Head of caudate nucleus (tissue), 42 donors: ENCODE data around the gene PPP1R7.
A peak's percentile ranks its signal among the peaks of the same experiment; 100 is the strongest.
"Not testable (repeated sequence)": the region's sequence is repeated elsewhere in the genome, so short reads cannot be mapped to it uniquely, and the experiment has no call there.

ENCODE experiments used
- DNase-seq, 42 donors: peaks; one replicate each; pipeline versions ENCODE4 v3.0.0 to v3.0.0-alpha.2; 2020 to 2021; ENCODE audit warnings: mixed read lengths in 7 of 42
- intact Hi-C: fragments of 100-400 bp; cut with DNase I; formaldehyde crosslinking; loops from one replicate; pipeline ENCODE4 v1.15.0; 2022

The PPP1R7 gene, protein sequence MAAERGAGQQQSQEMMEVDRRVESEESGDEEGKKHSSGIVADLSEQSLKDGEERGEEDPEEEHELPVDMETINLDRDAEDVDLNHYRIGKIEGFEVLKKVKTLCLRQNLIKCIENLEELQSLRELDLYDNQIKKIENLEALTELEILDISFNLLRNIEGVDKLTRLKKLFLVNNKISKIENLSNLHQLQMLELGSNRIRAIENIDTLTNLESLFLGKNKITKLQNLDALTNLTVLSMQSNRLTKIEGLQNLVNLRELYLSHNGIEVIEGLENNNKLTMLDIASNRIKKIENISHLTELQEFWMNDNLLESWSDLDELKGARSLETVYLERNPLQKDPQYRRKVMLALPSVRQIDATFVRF

GRCh38 chr2:241149925-241150659 lies at the start of gene PPP1R7:
Gene PPP1R7 (plus strand): TSS chr2:241150467. CDS start chr2:241150496, 29 bp downstream.
- DNase-seq = peak; percentile 89 to 98 (median 95)
- intact Hi-C loops = no loop called here

GRCh38 chr2:241102239-241102803 lies 47.9 kb upstream of the PPP1R7 start, which contains the start of gene MTERF4:
Gene MTERF4 (minus strand): TSS chr2:241102287. CDS start chr2:241102273, 14 bp downstream.
- intact Hi-C loops = no loop called here
- peak; percentile 68 to 96 (median 90) for DNase-seq

DNA sequence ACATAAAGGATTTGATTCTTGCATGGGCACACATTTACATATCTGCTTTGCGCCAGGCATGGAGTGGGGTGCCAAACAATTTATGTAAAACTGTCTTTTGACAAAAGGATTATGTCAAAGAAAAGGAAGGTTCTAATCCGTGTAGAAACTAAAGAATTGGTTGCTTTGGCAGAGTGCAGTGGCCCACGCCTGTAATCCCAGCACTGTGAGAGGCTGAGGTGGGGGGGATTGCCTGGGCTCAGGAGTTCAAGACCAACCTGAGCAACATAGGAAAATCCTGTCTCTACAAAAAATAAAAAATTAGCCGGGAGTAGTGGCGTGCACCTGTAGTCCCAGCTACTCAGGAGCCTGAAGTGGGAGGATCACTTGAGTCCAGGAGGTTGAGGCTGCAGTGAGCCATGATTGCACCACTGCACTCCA lies 47.1 kb upstream of the PPP1R7 start:
- DNase-seq = peak in 1 of 42 donors; percentile 33
- intact Hi-C loops = no loop called here

DNA sequence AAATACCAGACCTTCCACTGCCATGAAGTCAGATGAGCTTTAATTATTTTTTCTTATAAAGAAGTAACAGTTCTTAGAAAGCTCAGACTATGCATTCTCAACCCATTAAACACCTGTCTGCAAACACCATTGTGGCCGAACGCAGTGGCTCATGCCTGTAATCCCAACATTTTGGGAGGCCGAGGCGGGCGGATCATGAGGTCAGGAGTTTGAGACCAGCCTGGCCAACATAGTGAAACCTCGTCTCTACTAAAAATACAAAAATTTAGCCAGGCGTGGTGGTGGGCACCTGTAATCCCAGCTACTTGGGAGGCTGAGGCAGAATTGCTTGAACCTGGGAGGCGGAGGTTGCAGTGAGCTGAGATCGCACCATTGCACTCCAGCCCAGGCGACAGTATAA lies 45.7 kb upstream of the PPP1R7 start:
- DNase-seq = peak in 1 of 42 donors; percentile 18
- intact Hi-C loops = not testable (repeated sequence)

DNA sequence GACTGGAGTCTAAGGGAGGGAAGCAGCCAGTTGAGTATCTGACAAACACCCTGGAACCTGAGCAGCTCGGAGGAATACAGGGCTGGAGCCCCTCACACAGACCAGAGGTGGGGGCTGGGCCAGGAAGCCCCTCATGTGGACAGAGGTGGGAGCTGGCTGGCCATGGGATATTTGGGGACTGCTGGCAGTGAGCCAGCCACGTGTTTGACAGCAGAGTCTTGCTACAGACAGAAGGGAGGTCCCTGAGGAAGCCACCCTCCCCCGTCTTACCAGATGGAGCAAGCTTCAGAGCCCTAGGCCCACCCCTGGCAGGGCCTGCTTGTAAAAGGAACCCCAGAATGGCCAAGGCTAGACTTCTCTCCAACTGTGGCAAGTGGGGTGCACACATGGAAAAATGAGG lies 44.6 kb upstream of the PPP1R7 start:
- intact Hi-C loops = no loop called here
- DNase-seq = no peak

GRCh38 chr2:241107031-241107783 lies 43.1 kb upstream of the PPP1R7 start:
- no peak for DNase-seq

DNA sequence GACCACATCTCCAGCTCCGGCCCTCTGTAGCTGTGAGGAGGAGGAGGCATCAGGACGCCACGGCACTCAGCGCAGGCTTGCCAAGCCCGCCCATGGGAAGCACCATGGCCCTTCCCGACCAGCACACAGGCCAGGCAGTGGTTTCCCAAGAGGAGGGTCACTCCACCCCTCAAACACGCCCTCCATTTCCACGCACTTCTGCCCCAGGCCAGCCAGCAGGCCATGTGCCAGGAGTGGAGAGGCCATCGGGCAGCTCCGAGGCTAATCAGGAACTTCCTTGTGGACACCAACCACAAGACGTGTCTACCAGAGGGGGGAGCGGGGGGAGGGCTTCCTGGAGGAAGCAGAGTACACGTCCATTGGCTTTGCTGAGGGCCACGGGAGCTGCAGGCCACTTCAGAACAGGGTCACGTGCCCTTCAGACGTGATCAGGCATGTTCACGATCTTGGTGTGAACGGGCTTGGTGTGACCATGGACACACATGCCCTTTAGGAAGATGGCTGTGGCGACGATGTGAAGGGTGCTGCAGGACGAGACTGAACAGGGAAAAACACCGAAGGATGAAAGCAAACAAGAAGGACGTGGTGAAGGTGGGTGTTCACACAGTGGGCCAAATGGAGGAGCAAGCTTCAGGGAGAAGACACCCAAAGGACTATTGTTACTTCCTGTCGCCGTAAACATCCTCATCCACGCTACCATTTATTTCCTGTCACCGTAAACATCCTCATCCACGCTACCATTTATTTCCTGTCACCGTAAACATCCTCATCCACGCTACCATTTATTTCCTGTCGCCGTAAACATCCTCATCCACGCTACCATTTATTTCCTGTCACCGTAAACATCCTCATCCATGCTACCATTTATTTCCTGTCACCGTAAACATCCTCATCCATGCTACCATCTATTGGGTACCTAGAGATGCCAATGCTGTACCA lies 41.7 kb upstream of the PPP1R7 start:
- intact Hi-C loops = no loop called here

More at GRCh38 chr2:241107031-241107783, 43.1 kb upstream of the PPP1R7 start:
- intact Hi-C loops = no loop called here

GRCh38 chr2:241109210-241110088 lies 40.8 kb upstream of the PPP1R7 start:
- intact Hi-C loops = no loop called here
- no peak for DNase-seq

More for the DNA sequence above, 41.7 kb upstream of the PPP1R7 start:
- DNase-seq = no peak

GRCh38 chr2:241110089-241110606 lies 40.1 kb upstream of the PPP1R7 start:
- intact Hi-C loops = no loop called here
- no peak for DNase-seq

GRCh38 chr2:241110607-241111439 lies 39.4 kb upstream of the PPP1R7 start:
- no peak for DNase-seq
- intact Hi-C loops = no loop called here

GRCh38 chr2:241111440-241111805 lies 38.8 kb upstream of the PPP1R7 start:
- DNase-seq = no peak
- intact Hi-C loops = no loop called here

DNA sequence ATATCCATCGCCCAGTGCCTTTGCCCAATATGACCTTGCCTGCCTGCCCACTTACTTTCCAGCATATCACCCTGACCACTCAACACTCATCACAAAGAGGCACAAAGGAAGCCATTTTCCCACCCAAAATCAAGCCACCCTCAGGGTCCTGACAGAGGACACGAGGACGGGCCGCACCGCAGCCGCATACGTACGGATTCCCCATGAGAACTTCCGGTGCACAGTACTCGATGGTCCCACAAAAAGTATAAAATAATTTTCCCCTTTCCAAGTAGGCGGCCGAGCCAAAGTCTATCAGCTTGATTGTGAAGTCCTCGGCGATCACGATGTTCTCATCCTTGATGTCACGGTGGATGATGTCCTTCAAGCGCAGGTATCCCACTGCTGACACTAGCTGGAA lies 38.2 kb upstream of the PPP1R7 start:
- intact Hi-C loops = no loop called here
- DNase-seq = no peak

DNA sequence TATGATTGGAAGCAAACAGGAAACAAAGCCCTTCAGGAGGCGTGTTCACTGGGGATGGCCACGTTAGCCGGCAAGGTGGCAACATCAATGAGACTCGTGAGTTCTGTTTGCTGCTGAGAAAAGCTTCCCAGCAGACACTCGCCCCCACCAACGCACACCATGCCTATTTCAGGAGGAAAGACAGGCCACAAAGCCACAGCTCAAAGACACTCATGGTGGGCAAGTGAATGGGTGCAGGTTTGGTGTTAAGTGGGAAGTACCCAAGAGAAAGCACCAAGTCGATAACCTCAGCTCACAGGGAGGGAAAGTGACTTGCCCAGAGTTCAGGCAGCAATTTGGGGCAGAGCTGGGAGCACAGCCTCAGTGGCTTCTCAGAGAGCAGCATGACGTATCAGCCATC lies 37.7 kb upstream of the PPP1R7 start:
- intact Hi-C loops = no loop called here
- DNase-seq = no peak

DNA sequence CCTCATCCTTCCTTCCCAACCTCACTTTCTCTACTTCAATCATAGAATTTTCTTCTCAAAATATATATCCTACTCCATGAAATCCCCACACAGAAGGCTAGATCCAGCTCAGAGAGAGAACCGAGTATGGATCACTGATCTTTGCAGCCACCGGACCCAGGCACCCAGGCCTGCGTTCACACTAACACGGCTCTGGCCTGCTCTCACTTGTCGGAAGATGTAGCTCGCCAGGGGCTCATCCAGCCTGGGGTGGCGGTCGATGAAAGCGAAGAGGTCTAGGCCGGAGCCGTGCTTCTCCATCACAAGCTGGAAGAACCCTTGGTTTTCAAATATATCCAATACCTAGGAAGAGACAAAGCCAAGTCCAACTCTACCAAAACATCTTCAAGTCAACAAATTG lies 35.4 kb upstream of the PPP1R7 start:
- DNase-seq = no peak
- intact Hi-C loops = no loop called here

- intact Hi-C loops = no loop called here
- DNase-seq = no peak
Observed at GRCh38 chr2:241115361-241115760, 34.9 kb upstream of the PPP1R7 start.
